HG03457 (cell line): ENCODE measurements around the gene CTDSP1.

Source experiments
- ATAC-seq: cut with Tn5 transposase; IDR thresholded peaks from one replicate; pipeline ENCODE4 v1.9.1; 2021; ENCODE audit warnings: moderate number of reproducible peaks; ENCODE audit not compliant: unreplicated experiment

The CTDSP1 gene, protein sequence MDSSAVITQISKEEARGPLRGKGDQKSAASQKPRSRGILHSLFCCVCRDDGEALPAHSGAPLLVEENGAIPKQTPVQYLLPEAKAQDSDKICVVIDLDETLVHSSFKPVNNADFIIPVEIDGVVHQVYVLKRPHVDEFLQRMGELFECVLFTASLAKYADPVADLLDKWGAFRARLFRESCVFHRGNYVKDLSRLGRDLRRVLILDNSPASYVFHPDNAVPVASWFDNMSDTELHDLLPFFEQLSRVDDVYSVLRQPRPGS

DNA sequence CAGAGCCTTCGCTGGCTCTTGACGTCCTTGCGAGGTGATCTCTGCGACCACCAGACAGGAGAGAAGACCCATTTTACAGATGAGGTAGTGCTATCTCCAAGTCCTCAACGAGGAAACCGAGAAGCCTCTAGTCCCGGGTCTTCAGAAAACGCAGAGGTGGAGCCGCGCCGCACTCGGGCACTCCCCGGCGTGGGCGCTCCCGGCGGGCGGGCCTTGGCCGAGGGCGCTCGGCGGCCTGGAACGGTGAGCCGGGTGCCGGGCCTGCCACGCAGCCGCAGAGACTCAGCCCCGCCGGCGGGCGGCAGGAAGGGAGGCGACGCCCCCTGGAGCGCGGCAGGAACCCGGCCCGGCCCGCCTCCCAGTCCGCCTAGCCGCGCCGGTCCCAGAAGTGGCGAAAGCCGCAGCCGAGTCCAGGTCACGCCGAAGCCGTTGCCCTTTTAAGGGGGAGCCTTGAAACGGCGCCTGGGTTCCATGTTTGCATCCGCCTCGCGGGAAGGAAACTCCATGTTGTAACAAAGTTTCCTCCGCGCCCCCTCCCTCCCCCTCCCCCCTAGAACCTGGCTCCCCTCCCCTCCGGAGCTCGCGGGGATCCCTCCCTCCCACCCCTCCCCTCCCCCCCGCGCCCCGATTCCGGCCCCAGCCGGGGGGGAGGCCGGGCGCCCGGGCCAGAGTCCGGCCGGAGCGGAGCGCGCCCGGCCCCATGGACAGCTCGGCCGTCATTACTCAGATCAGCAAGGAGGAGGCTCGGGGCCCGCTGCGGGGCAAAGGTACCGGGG is at the start of gene CTDSP1:
TSS of gene CTDSP1 (plus strand) at position 478 of the 776 bp plus-strand sequence. CDS start at position 701, 223 bp downstream.
- peak; percentile 33 for ATAC-seq

DNA sequence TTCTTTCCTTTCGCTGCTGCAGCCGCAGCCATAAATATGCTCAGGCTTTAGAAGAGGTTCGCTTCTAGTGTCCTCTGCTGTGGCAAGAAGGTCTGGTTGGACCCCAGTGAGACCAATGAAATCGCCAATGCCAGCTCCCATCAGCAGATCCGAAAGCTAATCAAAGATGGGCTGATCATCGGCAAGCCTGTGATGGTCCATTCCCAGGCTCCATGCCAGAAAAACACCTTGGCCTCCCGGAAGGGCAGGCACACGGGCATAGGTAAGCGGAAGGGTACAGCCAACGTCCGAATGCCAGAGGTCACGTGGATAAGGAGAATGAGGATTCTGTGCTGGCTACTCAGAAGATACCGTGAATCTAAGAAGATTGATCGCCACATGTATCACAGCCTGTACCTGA is 45.6 kb upstream of the CTDSP1 start:
- no peak for ATAC-seq

DNA sequence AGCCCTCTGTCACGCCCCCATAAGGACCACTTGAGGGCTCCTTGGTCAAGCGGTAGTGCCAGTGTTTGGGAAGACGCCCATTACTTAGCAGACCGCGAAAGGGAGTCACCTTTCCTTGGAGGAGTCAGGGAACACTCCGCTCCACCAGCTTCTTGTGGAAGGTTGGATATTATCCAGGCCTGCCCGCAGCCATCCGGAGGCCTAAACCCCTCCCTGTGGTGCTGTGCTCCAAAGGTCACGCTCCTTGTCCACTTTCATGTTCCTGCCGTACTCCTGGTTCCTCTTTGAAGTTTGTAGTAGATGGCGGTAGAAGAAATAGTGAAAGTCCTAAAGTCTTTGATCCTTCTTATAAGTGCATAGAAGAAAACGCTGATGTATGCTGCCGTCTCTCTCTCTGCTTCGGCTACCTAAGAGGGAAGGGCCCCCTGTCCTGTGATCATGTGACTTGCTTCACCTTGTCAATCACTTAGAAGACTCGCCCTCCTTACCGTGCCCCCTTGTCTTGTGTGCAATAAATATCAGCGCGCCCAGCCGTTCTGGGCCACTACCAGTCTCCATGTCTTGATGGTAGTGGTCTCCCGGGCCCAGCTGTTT is 44.7 kb upstream of the CTDSP1 start:
- no peak for ATAC-seq

DNA sequence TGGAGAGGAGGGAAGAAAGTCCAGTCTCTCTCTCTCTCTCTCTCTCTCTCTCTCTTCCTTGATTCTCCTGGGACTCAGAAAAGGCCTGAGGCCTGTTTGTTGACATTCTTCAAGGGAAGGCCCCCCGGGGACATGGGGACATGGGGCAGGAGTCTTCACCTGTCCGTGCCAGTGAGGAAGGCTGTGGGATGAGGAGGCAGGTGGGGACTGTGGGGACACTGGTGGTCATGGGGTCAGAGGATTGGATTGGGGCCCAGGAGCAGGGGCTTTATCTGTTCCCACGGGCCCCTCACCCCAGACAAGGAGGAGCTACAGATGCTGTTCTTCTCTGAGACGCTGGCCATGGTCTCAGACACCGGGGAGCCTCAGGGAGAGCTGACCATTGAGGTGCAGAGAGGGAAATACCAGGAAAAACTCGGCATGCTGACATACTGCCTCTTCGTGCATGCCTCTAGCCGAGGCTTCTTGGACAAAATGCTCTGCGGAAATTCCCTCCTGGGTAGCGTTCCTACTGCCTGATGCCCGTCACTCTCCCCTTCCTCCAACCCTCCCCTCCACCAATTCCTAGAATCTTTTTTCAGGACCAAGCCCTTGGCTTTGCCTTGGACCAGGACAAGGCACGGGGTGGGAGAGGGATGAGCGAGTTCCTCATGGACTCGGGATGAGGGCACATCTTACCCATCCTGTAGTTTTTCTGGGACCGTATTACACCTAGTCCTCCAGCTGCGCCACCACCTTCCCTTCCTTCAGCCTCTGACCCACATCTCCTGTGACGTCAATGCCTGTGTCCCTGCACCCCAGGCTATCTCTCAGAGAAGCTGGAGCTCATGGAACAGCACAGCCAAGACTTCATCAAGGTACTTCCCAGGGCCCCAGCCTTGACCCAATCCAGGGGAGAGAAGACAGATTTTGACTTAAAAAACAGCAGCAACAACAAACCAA is 42.2 kb upstream of the CTDSP1 start:
- no peak for ATAC-seq

DNA sequence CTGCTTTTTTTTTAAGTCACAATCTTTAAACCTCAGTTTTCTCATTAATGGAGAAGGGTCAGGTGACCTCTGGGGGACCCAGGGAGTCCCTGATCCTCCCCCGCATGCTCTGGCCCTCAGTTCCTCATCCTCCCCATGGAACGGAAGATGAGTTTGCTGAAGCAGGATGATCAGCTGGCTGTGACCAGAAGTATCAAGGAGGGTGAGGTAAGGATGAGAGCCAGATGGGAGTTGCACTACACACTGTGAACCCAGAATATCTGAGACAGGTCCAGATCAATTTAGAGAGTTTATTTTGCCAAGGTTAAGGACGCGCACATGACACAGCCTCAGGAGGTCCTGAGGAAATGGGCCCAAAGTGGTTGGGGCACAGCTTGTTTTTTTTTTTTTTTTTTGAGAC is 39.2 kb upstream of the CTDSP1 start:
- ATAC-seq = no peak

DNA sequence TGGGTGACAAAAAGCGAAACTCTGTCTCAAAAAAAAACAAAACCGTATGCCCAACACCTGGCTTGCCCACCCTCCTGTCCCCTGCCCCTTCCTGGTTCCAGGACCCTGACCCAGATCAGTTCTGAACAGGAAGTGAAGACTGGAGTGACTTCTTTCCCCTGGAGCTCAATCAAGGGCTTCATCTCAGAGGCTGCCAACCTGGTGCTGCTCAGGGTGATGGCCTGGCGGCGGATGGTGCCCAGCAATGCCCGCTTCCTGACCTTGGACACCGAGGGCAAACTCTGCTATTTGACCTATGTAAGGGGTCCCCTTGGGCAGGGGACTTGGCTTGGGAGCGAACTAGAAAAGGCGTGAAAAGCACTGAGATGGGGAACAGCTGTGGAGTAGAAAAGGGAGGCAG is 37.1 kb upstream of the CTDSP1 start:
- no peak for ATAC-seq

DNA sequence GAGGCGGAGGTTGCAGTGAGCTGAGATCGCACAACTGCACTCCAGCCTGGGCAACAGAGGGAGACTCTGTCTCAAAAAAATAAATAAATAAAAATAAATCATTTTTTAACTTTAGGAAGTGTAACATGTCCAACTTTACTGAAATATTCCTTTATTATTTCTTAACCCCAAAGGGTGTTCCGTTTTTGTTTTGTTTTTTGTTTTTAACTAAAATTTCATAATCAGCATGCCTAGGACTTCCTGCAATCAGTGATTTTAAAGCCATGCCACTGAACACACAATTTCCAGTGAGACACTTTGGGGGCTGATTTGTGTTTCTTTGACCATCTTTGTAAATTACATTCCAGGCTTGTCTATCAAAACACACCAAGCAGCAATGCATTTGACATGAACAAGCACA is 35.9 kb upstream of the CTDSP1 start:
- ATAC-seq = no peak

DNA sequence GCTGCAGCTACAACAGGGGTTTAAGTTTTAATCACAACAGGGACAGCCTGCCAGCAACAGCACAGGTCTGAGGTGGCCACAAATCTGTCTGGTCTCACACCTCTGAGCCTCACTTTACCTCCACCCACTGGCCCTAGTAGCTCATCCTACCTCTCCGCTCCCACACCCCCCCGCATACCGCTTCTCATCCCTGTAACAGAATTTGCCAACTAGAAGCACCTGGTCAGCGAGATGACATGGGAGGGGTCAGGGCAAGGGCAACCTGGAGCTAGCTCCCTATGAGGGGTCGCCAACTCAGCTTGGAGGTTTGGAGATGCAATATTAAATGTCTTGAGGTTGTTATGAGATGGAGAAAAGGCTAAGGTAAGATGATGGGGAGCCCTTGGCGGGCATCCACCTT is 35.5 kb upstream of the CTDSP1 start:
- ATAC-seq = no peak

DNA sequence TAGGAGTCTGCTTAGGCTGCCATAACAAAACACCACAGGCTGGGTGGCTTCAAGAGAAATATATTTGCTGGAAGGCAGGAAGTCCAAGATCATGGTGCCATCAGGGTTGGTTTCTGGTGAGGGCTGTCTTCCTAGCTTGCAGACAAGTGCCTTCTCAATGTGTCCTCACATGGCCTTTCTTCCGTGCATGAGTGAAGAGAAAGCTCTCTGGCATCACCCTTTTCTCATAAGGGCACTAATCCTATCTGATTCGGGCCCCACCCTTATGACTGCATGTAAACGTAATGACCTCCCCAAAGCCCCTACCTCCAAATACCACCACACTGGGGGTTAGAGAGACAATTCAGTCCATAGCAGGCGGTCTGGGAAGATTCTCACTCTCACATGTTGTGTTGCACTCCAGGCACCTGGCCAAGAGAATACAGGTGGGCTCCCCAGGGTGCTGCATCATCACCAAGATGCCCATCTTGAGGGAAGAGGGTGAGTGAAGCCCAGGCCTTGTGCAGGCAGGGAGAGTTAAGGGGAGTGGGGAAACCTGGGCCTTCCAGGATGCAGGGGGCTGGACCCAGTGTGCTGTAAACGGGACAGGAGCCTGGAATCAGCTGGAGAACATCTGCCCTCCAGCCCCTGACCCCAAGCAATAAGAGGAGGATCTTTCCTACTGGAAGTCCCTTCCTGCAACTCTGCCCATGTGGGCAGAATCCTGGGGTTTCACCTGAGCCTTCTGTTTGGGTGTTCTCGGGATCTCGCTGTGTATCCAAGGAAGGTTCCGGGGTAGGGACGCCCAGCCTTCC is 32.9 kb upstream of the CTDSP1 start:
- no peak for ATAC-seq

DNA sequence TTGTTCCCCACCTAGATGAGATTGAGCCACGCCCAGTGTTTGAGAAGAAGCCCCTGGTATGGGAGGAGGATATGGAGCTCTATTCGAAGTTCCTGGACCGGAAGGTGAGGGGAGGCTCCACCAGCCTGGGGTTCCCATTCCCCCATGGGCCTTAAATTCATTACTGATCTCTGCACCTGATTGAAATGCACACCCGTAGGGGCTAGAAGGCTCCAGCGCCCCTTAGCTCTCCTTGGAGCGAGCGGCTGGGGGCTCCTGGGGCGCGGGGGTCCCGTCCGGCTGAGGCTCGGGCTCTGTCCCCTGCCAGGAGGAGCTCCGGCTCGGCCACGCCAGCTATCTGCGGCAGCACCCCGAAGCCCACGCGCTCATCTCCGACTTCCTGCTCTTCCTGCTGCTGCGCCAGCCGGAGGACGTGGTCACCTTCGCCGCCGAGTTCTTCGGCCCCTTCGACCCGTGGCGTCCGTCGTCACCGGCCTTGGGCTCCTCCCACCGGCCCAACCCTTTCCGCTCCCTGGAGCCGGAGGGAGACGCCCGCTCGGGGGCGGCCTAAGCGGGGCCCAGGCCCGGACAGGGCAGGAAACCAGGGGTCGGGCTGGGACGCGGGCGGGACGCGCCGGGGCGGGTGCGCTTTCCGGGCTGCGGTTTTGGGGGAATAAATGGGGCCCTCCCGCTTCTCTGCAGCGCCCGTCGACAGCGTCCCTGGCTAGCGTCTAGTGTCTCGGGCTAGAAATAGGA is 32.1 kb upstream of the CTDSP1 start:
- ATAC-seq = peak; percentile 92

DNA sequence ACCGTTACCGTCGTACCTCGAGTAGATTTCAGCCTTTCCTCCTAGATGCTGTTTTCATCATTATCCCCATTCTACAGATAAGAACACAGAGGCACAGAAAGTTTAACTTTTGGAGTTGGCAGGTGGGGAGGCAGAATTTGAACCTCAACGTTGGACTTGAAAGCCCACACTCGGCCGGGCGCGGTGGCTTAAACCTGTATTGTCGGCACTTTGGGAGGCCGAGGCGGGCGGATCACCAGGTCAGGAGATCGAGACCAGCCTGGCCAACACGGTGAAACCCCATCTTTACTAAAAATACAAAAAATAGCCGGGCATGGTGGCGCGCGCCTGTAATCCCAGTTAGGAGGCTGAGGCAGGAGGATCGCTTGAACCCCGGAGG is 31.5 kb upstream of the CTDSP1 start:
- no peak for ATAC-seq

DNA sequence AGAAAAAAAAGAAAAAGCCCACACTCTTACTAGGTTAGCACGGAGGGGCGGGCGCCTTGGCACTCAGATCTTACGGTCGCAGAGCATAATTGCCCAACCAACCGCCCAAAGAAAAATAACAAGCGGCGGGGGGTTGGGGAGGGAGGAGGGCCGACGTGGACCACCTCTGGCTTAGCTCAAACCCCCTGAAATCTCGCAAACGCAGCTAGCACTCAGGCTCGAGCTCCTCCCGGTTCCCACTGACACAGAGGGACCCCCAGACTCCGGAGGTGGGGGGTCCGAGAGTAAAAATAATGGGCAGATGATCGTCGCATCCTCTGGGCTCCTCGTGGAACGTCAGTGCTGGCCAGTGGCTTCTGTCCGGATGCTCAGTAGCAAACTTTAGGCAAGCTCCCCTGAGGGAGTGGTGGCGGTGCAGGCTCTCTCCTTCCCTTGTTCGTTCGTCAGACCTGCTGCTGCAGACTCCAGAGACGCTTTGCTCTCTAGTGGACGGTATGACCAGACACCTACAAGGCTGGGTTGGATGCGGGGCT is 31.0 kb upstream of the CTDSP1 start:
- ATAC-seq = no peak

DNA sequence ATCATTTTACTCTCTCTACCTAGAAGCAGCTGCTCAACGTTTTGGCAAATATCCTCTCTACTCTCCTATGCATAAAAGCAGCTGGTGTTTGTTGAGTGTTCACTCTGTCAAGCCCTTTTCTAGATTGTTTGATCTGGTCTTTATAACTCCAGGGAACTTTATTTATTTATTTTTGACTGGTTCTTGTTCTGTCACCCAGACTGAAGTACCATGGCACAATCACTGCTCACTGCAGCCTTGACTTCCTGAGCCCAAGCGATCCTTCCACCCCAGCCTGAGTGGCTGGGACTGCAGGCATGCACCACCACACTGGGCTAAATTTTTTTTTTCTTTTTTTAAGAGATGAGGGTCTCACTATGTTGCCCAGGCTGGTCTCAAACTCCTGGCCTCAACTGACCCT is 30.3 kb upstream of the CTDSP1 start:
- no peak for ATAC-seq

DNA sequence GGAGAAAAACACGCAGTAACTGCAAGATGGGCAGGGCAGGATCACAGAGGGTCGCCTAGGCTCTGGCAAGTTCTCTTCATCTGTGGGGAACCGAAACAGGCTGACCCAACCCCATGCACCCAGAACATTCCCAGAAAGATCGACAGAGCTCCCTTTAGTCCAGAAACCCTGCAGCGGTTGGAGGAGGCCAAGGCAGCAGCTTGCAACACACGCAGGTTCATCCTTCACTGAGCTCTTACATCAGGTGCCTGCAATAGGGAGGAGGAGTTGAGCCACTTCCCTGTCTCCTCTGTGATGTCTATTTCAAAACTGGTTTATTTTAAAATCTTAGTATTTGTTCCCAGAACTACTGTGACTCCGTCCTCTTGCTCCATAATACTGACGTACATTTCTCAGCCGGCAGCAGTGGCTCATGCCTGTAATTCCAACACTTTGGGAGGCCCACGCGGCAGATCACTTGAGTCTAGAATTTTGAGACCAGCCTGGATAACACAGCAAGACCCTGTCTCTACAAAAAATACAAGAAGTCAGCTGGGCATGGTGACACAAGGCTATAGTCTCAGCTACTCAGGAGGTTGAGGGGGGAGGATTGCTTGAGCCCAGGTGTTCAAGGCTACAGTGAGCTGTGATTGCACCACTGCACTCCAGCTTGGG is 29.1 kb upstream of the CTDSP1 start:
- no peak for ATAC-seq

DNA sequence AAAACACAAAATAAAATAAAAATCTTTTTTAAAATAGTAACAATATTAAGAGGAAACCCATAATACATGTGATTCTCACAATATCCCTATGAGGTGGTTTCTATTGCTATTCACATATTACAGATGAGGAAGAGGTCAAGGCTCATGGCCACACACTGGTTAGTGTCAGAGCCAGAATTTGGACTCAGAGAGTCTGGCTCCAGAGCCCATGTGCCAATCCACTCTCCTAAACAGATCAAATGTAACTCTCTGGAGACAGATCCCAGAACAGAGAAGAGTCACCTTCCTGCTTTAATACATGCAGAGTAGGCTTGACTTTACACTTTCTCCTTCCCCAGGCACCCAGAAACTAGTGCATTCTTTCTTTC is 27.7 kb upstream of the CTDSP1 start:
- no peak for ATAC-seq

DNA sequence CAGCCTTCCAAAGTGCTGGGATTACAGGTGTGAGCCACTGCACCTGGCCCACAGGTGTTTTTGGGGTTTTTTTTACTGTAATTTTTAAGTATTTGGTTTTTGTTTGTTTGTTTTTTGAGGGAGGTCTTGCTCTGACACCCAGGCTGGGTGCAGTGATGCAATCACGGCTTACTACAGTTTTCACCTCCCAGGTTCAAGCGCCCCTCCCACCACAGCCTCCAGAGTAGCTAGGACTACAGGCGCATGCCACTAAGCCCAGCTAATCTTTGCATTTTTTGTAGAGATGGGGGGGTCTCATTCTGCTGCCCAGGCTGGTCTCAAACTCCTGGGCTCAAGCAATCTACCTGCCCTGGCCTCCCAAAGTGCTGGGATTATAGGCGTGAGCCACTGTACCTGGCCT is 24.9 kb upstream of the CTDSP1 start:
- no peak for ATAC-seq

DNA sequence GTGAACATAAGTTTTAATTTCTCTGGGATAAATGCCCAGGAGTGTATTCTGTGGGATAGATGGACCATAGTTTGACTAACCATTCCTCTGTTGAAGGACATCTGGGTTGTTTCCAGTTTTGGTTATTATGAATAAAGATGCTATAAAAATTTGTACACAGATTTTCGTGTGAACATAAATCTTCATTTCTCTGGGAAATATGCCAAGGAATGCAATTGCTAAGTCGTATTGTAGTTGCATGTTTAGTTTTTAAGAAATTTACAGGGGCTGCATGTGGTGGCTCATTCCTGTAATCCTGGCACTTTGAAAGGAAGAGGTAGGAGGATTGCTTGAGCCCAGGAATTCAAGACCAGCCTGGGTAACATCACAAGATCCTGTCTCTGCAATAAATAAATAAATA is 24.5 kb upstream of the CTDSP1 start:
- ATAC-seq = no peak

DNA sequence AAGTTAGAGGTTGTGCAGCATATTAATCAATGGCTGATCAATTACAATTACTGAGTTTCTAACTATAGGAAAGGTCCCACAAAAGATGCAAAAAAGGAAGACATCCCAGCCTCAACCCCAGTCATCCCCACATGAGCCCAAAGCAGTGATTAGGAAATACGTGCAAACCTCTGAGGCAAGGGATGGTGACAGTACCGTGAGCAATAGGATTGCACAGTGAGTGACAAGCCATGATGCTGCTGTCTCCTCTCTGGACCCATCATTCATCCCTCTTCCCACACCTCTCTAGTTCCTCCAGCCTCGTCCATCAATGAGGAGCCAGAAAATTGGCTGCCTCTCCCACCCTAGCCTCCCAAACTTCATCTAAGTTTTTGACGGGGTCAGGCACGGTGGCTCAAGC is 21.6 kb upstream of the CTDSP1 start:
- ATAC-seq = no peak

DNA sequence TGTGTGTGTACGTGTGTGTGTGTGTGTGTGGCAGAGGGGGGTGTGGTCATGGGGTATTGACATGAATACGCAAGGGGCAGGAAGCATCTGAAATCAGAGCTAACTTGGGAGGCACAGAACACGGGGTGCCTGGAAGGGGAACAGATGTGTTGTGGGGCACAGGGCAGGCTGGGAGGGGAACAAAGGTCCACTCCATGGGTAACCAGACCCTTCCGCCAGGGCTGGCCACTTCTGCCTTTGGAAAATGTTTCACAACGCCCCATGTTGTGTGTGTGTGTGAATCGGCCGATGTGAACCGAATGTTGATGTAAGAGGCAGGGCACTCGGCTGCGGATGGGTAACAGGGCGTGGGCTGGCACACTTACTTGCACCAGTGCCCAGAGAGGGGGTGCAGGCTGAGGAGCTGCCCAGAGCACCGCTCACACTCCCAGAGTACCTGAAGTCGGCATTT is 17.7 kb upstream of the CTDSP1 start, which contains the start of gene SLC11A1:
TSS of gene SLC11A1 (plus strand) at position 358 of the 451 bp plus-strand sequence. CDS start 96 bp downstream, outside the sequence.
- no peak for ATAC-seq
